HepG2 (cell line): ENCODE data around the gene CENPP. TPM values are rescaled to one million over a fixed set of nuclear protein-coding genes. Genes with fewer than 3 reads are reported as not detected.

Experiments used
- ARID4A ChIP-seq: sonication (generic); formaldehyde crosslinking; IDR thresholded peaks from 2 replicates; pipeline ENCODE4 v1.5.0; 2020; ENCODE audit warnings: mild to moderate bottlenecking, missing genetic modification reagents, borderline replicate concordance
- BRF2 ChIP-seq: sonication (generic); formaldehyde crosslinking; IDR thresholded peaks from 2 replicates; pipeline ENCODE4 v1.8.1; 2022; ENCODE audit warnings: mild to moderate bottlenecking, missing genetic modification reagents
- ETV6 ChIP-seq: sonication (generic); formaldehyde crosslinking; conservative IDR thresholded peaks from 2 replicates; pipeline ENCODE4 v1.4.0; 2020; ENCODE audit warnings: missing genetic modification reagents
- GATAD1 ChIP-seq: IDR thresholded peaks from 2 replicates; pipeline ENCODE4 v1.6.1; 2016; ENCODE audit warnings: missing genetic modification reagents, missing compliant biosample characterization
- GMEB1 ChIP-seq: sonication (generic); formaldehyde crosslinking; IDR thresholded peaks from 2 replicates; pipeline ENCODE4 v1.5.1; 2020; ENCODE audit warnings: missing genetic modification reagents, mild to moderate bottlenecking, borderline replicate concordance
- JARID2 ChIP-seq: sonication (generic); formaldehyde crosslinking; IDR thresholded peaks from 2 replicates; pipeline ENCODE4 v1.8.1; 2023; ENCODE audit warnings: missing genetic modification reagents, inconsistent platforms; ENCODE audit not compliant: insufficient replicate concordance
- MED8 ChIP-seq: sonication (generic); formaldehyde crosslinking; IDR thresholded peaks from 2 replicates; pipeline ENCODE4 v1.8.1; 2023; ENCODE audit warnings: mild to moderate bottlenecking, missing genetic modification reagents; ENCODE audit not compliant: insufficient replicate concordance
- MTA1 ChIP-seq: sonication (generic); formaldehyde crosslinking; IDR thresholded peaks from 2 replicates; pipeline ENCODE4 v1.4.0; 2020; ENCODE audit warnings: missing genetic modification reagents, mild to moderate bottlenecking, borderline replicate concordance
- PAWR ChIP-seq: sonication (generic); formaldehyde crosslinking; IDR thresholded peaks from 2 replicates; pipeline ENCODE4 v1.4.0; 2020; ENCODE audit warnings: missing genetic modification reagents, mild to moderate bottlenecking, borderline replicate concordance
- REXO4 ChIP-seq: sonication (generic); formaldehyde crosslinking; IDR thresholded peaks from 2 replicates; pipeline ENCODE4 v1.8.0; 2022; ENCODE audit warnings: missing genetic modification reagents, mild to moderate bottlenecking, borderline replicate concordance
- STAG1 ChIP-seq: sonication (generic); formaldehyde crosslinking; IDR thresholded peaks from 2 replicates; pipeline ENCODE4 v1.4.0; 2020; ENCODE audit warnings: missing genetic modification reagents
- TERF1 ChIP-seq: sonication (generic); formaldehyde crosslinking; IDR thresholded peaks from 2 replicates; pipeline ENCODE4 v1.8.0; 2022; ENCODE audit warnings: mild to moderate bottlenecking, missing genetic modification reagents, moderate library complexity
- YY1 ChIP-seq: IDR thresholded peaks from 2 replicates; pipeline ENCODE4 v1.6.1; 2011; ENCODE audit warnings: low read length, low read depth, moderate library complexity, mild to moderate bottlenecking; ENCODE audit not compliant: insufficient read depth, insufficient replicate concordance
- ZBTB33 ChIP-seq: sonication (generic); formaldehyde crosslinking; IDR thresholded peaks from 2 replicates; pipeline ENCODE4 v1.4.0; 2020; ENCODE audit warnings: missing genetic modification reagents
- ZNF274 ChIP-seq: sonication (generic); formaldehyde crosslinking; IDR thresholded peaks from 2 replicates; pipeline ENCODE4 v1.5.1; 2020; ENCODE audit warnings: mild to moderate bottlenecking, missing genetic modification reagents
- ZNF883 ChIP-seq: sonication (generic); formaldehyde crosslinking; IDR thresholded peaks from 2 replicates; pipeline ENCODE4 v1.5.1; 2020; ENCODE audit warnings: mild to moderate bottlenecking, missing genetic modification reagents; ENCODE audit errors: not compliant biosample characterization
- polyA plus RNA-seq, 8 experiments: library from polyadenylated mRNA; depleted of rRNA in 3 of 8; stranded (reverse) in 7 of 8; unstranded in 1 of 8; fragments of >200 nt; fragmentation: Illumina TruSeq in 4 of 8; extraction: Trizol in 4 of 8; gene quantifications; 2 replicates each; pipeline versions ENCODE4 v1.2.1 to v1.2.3, GENCODE V29; 2011 to 2016; ENCODE audit warnings: low read depth in 4 of 8, missing spikeins in 1 of 8, mixed read lengths in 1 of 8; ENCODE audit not compliant: insufficient read depth in 1 of 8
- total RNA-seq, 5 experiments: library from RNA; depleted of rRNA; stranded (reverse); fragments of >200 nt; fragmentation: Illumina TruSeq; extraction: Trizol; gene quantifications; 2 replicates each; pipeline ENCODE4 v1.2.3, GENCODE V29; 2016; ENCODE audit warnings: low read depth in 1 of 5

The CENPP gene
- total and polyA plus RNA-seq, 2 of the 13 experiments (the other 11 are each of a cell fraction or from before 2014, with no cell fraction given): 2.0 to 11.4 TPM

GRCh38 chr9:92634712-92635605, 309.2 kb downstream of the CENPP start (continued):
- TF ChIP-seq TERF1 (CRISPR knock-in tag) (no peak), JARID2 (no peak), MED8 (CRISPR knock-in tag) (no peak), PAWR (CRISPR knock-in tag) (no peak), ETV6 (CRISPR knock-in tag) (no peak), ZNF274 (no peak), BRF2 (no peak), GMEB1 (CRISPR knock-in tag) (no peak), YY1 (peak; percentile 34), REXO4 (no peak), GATAD1 (CRISPR knock-in tag) (peak; percentile 43; the same call in 1 of the 2 replicates), MTA1 (CRISPR knock-in tag) (peak; percentile 46; the same call in 1 of the 2 replicates), ZBTB33 (CRISPR knock-in tag) (no peak), ZNF883 (CRISPR knock-in tag) (no peak), ARID4A (no peak; the same call in 1 of the 2 replicates), STAG1 (CRISPR knock-in tag) (peak; percentile 99)
